GM18909 (cell line): ENCODE data around the gene KCNE3.

ENCODE experiments used
- ATAC-seq: cut with Tn5 transposase; IDR thresholded peaks from one replicate; pipeline ENCODE4 v1.9.1; 2021; ENCODE audit warnings: mild to moderate bottlenecking; ENCODE audit not compliant: unreplicated experiment, poor library complexity

The KCNE3 gene

DNA sequence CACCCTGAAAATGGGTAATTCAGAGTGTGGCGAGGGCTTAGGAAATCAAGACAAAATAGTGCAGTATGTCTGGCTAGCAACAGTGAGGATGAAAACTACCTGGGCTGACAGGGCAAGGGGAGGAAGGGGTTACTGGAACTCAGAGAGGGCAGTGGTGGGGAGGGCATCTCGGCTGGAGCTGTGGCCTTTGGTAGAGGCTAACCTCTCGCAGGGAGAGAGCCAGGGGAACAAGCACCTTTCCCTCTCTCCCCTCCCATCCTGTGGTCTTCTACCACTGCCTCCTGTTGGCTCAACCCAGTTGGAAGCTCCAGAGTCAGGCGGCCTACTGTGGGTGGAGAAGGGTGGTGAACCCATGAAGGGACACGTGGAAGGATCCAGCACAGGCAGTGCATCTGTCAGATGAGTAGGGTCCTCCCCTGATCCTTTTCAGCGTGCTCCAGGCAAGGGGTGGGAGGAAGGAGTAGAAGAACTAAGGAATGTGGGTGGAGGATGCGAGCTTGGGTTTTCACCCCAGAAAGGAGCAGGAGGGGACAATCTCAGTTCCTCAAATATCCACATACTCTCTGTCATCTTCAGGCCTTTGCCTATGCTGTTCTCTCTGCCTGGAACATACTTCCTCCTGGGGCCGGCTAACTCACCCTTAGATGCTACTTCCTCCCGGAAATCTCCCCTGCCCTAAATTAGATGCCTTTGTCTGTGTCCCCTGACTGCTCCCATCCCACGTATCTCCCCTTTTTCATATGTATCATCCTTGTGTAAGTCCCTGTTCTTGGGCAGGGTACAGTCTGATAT lies 6.2 kb upstream of the KCNE3 start:
- ATAC-seq, result no peak

GRCh38 chr11:74471668-74472429 lies 4.5 kb upstream of the KCNE3 start:
- ATAC-seq, result no peak

- no peak for ATAC-seq
Measured at GRCh38 chr11:74471037-74471436, 3.7 kb upstream of the KCNE3 start.

GRCh38 chr11:74470526-74470925 lies 3.2 kb upstream of the KCNE3 start:
- no peak for ATAC-seq

DNA sequence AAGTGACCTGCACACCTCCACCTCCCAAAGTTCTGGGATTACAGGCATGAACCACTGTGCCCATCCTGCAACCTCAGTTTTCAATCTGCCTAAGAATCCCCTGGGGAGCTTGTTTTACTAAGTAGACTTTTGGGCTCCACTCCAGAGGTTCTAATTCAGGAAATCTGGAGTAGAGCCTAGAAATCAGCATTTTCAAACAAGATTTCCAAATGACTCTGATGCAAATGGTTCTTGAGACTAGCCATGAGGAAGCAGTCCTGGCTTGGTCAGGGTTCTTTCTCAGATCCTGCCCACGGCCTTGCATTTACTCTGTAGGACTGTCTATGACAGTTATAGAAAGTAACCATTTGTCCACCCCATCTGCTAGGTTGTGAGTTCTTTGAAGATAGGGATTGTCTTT lies 1.6 kb upstream of the KCNE3 start:
- no peak for ATAC-seq

GRCh38 chr11:74468521-74468920 lies 1.2 kb upstream of the KCNE3 start:
- ATAC-seq, result no peak

GRCh38 chr11:74468058-74468457 lies 709 bp upstream of the KCNE3 start:
- no peak for ATAC-seq

GRCh38 chr11:74465291-74465708 lies 2.0 kb downstream of the KCNE3 start:
- no peak for ATAC-seq

GRCh38 chr11:74464746-74465145 lies 2.6 kb downstream of the KCNE3 start:
- ATAC-seq, result no peak

GRCh38 chr11:74463216-74463615 lies 4.1 kb downstream of the KCNE3 start:
- ATAC-seq, result no peak

DNA sequence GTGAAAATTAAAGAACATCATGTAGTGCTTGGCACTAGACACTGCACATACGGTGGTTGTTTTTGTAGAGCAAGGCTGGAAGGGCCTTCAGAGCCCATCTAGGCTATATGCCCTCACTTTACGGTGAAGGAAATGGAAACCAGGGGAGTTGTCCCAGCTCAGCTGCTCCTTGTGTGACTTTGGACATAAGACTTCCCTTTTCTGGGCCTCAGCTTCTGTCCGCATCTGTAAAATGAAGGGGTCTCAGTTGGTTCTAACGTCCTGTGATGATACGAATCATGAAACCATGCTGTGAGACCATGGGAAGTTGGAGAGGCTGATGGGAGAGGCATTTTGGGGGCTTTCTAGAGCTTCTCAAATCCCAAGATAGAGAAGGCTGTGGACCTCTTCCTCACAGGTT lies 4.7 kb downstream of the KCNE3 start:
- no peak for ATAC-seq

DNA sequence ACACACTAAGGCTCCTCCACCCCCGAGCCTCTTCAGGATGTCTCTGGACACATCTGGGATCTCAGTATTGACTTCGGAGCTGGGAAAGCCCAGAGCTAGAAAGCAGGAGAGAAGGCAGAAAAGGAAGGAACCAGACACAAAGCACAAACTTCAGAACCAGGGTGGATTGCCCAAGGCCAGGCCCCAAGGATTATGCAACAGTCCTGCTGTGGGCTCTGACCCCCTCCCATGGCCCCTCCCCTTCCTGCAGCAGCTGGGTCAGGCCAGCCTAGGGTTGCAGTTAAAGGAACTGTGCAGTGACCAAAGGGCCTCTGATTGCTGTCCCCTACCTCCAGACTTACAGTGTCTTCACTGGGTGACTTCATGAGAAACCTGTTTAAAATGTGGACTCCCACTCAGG lies 5.3 kb downstream of the KCNE3 start:
- no peak for ATAC-seq

- ATAC-seq, result no peak
Measured at GRCh38 chr11:74460481-74461154, 6.7 kb downstream of the KCNE3 start.

GRCh38 chr11:74460065-74460464 lies 7.3 kb downstream of the KCNE3 start:
- ATAC-seq, result no peak

- ATAC-seq, result no peak
Measured at GRCh38 chr11:74459584-74459983, 7.8 kb downstream of the KCNE3 start.

DNA sequence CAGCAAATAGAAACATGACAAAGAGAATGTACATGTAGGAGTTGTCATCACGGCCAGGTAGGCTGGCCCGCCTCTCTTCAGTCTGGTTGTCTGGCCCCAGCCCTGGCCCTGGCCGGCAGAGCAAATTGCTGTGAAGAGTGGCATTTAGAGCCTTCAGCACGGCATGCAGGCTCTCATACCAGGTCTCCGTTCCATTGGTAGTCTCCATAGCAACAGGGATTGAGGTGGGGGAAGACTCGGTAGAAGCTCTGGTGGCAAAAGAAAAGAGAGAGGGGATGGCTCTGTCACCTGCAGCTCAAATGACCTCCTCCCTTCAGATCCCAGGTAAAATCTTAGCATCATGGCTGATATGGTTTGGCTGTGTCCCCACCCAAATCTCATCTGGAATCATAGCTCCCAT lies 10.0 kb downstream of the KCNE3 start:
- ATAC-seq, result no peak

- no peak for ATAC-seq
Measured at GRCh38 chr11:74453373-74453975, 13.9 kb downstream of the KCNE3 start.

DNA sequence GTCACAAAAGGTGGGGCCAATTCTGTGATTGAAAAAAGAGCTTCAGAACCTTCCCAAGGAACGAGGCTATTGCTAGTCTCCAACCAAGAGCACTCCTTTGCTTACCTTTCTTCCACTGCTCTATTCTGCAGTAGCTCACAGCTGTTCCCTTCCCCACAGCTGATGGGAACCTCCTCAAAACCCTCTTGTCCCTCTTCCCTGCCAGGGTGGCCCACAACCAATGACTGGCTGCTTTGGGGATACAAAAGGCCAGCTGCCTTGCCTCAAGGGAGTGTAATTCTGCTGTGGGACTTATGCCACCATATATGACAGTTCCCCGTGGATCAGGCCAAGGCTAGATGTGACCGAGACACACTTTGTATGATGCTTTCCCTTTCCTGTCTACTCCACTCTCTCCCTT lies 15.0 kb downstream of the KCNE3 start:
- no peak for ATAC-seq

- no peak for ATAC-seq
Measured at GRCh38 chr11:74450318-74450717, 17.0 kb downstream of the KCNE3 start.

- ATAC-seq, result no peak
Measured at GRCh38 chr11:74449369-74449931, 17.9 kb downstream of the KCNE3 start.
